Measurements from ENCODE around the gene PSMB3. TPM values are rescaled to one million over a fixed set of nuclear protein-coding genes. Genes with fewer than 3 reads are reported as not detected.

The PSMB3 gene
- total and polyA plus RNA-seq, 3 donors from 2014 or later, result 111 to 144 (median 113) TPM

DNA sequence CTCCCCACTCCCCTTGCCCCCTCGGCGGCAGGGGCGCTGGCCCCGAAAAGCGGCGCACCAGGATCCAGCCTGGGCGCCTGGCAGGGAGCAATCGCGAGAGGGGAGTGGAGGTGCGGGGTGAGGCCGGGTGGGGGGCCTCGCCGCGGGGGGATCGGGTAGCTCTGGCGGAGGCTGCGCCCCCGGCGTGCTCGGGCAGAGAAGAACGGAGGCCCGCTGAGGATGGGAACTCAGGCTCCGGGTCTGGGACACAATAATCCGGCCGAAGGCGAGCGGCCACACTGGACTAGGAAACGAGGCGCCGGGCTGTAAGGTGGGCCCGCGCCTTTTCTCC is 3.7 kb upstream of the PSMB3 start:
- H3K27me3 ChIP-seq, result no peaks in the 10 kb centered on the region
- peak overlapping the region; percentile 81 to 92 for H3K4me3 ChIP-seq
- DNase-seq, result no peak
- TF ChIP-seq POLR2A (IDR thresholded peaks at IDR 0.05) (no peak), CTCF (IDR thresholded peaks at IDR 0.05) (no peak)
- WGBS, 2 donors, result 0% methylated on average over 32 of the region's 32 CpGs; no CpG with 5 or more reads in 1 of the 2 donors
- H3K9me3 ChIP-seq, result no peaks in the 10 kb centered on the region
- peaks cover 39% of the 10 kb centered on the region for H3K4me1 ChIP-seq
- H3K36me3 ChIP-seq (ENCODE audit: low read depth, missing control alignments), result no peaks in the 10 kb centered on the region
- peak overlapping the region; percentile 76 to 85 for H3K27ac ChIP-seq
- intact Hi-C loops (cut with DNase I; ENCODE audit: low total_unique reads), result no loop called here

DNA sequence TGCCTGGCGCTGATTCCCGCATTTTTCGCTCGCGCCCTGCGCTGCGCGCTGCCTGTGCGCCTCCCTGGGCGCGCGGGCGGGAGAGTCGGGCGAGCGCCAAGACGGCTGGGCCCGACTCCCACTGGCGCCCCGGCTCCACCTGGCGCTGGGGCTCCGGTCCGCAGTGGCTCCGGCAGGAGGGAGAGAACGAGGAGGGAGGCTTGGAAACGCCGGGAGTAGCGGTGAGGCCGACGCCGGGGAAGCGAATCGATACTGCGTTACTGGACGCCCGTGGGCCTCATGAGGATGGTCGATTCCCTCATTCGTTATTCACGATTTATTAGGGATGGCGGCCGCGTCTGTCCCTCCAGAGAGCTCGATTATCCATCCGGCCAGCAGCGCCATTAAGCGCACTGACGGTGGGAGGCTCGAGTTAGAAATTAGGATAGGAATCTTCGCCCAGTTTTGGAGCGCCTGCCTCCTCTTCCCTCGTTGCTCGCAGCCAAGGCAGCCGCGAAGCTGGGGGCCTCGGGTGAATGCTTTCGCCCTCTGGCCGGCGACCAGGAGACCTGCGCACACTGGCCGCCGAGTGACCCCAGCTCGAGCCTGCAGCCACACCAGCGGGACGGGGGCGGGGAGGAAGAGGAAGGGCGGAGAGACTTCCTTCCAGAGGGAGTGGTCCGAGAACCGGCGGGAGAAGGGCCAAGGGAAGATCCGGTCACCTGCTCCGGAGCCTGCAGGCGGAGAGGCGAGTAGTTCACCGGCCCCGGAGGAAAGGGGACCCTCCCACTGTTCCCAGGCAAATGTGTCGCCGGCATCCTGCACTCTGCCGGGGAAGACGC is 3.1 kb upstream of the PSMB3 start:
- intact Hi-C loops (cut with DNase I; ENCODE audit: low total_unique reads), result no loop called here
- TF ChIP-seq CTCF (IDR thresholded peaks at IDR 0.05), result no peak
- TF ChIP-seq POLR2A (IDR thresholded peaks at IDR 0.05), result no peak
- Histone ChIP-seq H3K9me3 (no peaks in the 10 kb centered on the region), H3K4me1 (peaks cover 42% of the 10 kb centered on the region), H3K4me3 (peak overlapping the region; percentile 81 to 92), H3K27me3 (no peaks in the 10 kb centered on the region), H3K27ac (peak overlapping the region; percentile 76 to 85), H3K36me3 (ENCODE audit: low read depth, missing control alignments) (no peaks in the 10 kb centered on the region)
- WGBS, 2 donors, result 0 to 1% methylated on average over 29 to 78 of the region's 79 CpGs
- peak; percentile 87 for DNase-seq

DNA sequence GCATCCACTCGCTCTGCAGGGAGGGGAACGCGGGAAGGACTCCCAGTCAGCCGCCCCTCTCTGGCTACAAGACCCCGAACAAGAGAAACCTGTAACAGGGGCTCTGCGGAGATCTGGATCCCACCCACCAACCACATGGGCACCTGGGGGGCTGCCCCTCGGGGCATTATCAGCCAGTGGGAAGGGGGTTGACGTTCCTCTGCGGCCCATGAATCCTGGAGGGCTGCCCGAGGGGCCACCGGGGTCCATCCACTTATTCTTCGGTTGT is 2.6 kb upstream of the PSMB3 start:
- intact Hi-C loops (cut with DNase I; ENCODE audit: low total_unique reads), result no loop called here
- peak overlapping the region; percentile 81 to 92 for H3K4me3 ChIP-seq
- DNase-seq, result no peak
- peaks cover 42% of the 10 kb centered on the region for H3K4me1 ChIP-seq
- no peaks in the 10 kb centered on the region for H3K36me3 ChIP-seq (ENCODE audit: low read depth, missing control alignments)
- no peaks in the 10 kb centered on the region for H3K9me3 ChIP-seq
- no peaks in the 10 kb centered on the region for H3K27me3 ChIP-seq
- 0 to 3% methylated on average over 8 to 12 of the region's 12 CpGs for WGBS, 2 donors
- H3K27ac ChIP-seq, result peak overlapping the region in 1 of 2 donors; percentile 85
- TF ChIP-seq CTCF (IDR thresholded peaks at IDR 0.05) (no peak), POLR2A (IDR thresholded peaks at IDR 0.05) (no peak)

DNA sequence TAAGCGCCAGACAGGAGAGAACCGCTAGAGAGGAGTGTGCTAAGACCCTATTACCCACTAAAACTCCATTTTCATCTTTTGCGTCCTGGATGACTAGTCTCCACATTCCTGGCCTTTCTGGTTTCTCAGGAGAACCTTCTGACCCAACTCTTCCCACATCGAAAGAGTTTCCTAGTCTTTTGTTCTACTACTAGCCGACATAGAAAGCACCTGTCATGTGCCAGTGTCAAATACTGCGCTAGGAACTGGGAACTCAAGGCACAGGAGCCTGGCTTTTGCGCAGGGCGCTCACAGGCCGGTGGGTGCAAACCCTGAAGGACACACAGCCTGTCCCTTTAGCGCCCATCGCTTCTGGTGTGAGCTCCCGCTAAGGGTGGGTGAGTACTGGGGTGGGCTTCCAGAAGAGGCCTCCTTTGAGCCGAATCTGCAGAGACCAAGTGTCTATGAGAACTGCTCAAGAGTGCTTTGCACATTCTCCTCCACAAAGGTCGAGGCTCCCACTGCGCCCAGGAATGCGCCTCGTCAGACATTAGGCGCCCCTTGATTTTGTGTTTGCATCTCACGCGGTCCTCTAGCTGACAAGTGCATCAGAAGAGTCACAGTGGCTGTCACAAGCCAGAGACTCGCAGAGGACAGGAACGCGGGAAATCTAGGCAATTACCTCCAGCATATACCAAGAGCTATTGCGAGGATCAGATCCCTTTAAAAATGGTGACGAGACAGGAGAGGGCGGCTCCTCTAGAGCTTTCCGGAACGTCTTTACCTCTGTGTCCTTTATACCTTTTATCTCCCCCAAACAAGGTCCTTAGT is 2.0 kb upstream of the PSMB3 start:
- DNase-seq, result no peak
- H3K27ac ChIP-seq, result peak overlapping the region in 1 of 2 donors; percentile 85
- TF ChIP-seq CTCF (IDR thresholded peaks at IDR 0.05) (no peak), POLR2A (IDR thresholded peaks at IDR 0.05) (no peak)
- no peak overlapping the region for H3K4me3 ChIP-seq
- H3K4me1 ChIP-seq, result peaks cover 39% of the 10 kb centered on the region
- intact Hi-C loops (cut with DNase I; ENCODE audit: low total_unique reads), result no loop called here
- H3K27me3 ChIP-seq, result no peaks in the 10 kb centered on the region
- WGBS, 2 donors, result 22 to 27% methylated on average over 22 to 28 of the region's 28 CpGs
- no peaks in the 10 kb centered on the region for H3K9me3 ChIP-seq
- no peaks in the 10 kb centered on the region for H3K36me3 ChIP-seq (ENCODE audit: low read depth, missing control alignments)
